SIG-M5 treated with dmso at 0.1 percent for 504 hours (cell line): Measurements from ENCODE around the gene PAPOLB.

Experiments used
- DNase-seq: peaks from one replicate; lab custom pipeline; 2025; ENCODE audit not compliant: unreplicated experiment; lab: John Stamatoyannopoulos, UW

Gene PAPOLB

DNA sequence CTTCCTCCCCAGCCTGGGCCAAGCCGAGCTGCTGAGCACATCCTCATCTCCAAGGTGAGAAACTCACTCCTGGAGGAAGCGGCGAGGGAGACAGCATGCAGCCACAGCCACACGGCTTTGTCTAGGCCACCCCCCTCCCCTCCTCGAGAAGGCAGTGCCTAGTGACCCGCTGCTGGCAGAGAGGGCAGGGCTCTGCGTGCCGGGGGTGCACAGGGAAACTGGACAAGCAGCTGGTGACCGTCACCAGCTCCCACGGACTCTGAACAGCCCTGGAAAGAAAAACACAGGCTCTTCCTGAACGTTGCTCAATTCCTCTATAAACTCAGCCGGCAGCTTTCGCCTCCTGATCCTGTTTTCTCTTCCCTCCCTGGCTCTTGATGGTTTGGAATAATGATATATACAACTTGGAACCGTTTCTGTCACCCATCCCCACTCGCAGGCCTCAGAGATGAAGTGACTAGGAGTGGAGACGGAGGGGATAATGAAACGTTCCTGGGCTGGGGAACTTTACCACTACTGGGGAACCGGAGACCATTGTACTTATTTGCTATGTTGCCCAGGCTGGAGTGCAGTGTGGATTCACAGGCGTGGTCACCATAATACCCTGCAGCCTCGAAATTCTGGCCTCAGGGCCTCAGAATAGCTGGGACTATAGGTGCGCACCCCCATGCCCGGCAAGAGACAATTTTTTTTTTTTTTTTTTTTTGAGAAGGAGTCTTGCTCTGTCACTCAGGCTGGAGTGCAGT is 19.3 kb downstream of the PAPOLB start:
- DNase-seq: no peak

- DNase-seq: no peak
Observed at GRCh38 chr7:4841836-4842235, 20.0 kb downstream of the PAPOLB start.

DNA sequence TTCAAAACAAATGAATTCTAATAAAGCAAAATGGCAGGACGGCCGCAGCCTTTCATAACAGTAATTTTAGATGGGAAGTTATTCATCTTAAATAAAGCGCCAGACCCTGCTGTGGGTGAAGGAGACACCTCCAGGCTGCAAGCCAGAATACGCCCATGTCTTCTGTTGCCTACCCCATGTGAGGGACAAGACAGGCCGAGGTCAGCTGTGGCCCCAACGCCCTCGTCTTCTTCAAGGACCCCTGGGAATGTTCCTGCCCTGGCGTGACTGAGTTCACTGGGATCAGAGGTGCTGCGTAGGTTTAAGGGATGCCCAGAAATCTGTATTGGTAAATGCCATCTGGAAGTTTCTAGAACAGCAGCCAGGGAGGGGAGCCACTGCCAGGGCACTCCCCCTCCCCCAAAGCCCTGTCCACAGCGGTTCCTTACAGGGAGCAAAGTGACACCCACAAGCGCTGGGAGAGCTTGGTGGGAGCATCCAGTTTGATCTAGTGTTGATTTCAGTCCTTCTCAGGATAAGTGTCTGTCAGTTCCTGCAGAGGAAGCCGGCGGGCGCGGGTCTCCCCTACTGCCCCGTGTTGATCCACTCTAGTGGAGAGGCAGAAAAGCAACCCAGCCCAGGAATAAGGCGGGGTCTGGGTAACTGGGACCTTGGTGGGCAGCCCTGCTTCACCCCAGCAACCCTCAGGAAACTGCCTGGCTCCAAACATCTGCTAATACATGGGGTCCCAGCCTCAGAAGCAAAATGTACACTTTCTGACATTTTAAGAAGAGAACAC is 20.6 kb downstream of the PAPOLB start:
- no peak for DNase-seq

- no peak for DNase-seq
Observed at GRCh38 chr7:4840079-4840501, 21.7 kb downstream of the PAPOLB start.

- no peak for DNase-seq
Observed at GRCh38 chr7:4838626-4839334, 23.1 kb downstream of the PAPOLB start.

DNA sequence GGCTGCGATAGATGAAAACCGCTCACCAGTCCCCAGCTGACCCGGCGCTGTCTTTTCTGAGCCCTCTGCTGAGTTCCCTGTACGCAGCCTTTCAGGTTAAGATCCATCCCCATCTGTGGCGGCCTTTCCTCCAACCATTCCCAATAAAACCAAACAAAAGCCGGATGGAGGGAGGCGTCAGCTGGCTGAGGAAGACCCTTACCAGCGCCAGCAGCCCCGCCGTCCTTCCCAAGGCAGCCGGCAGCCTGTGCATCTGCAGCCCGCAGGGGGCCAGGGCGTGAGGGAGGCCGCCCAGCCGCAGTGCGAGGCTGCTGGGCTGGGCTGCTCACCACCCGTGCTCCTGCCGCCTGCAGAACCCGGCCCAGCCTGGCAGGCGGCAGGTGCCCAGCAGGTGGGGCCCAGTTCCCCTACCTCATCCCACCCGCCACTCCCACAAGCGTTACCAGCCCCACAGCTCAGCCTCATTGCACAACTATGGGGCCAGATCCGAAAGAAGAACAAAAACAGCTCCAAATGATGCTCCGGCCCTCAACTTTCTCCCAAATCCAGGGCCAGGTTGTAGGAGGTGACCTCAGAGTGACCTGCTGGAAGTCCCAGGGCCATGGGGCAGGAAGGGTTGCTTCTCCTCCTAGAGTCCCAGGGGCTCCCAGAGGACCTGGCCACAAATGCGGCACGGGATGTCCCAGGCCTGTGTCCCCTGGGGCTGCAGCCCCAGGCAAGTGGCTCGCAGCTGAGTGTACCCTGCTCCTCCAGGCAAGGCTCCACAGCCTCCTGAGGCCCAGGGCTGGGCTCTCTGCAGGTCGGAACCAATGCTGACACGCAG is 23.8 kb downstream of the PAPOLB start:
- DNase-seq: no peak

GRCh38 chr7:4837041-4837802 is 24.6 kb downstream of the PAPOLB start:
- no peak for DNase-seq

DNA sequence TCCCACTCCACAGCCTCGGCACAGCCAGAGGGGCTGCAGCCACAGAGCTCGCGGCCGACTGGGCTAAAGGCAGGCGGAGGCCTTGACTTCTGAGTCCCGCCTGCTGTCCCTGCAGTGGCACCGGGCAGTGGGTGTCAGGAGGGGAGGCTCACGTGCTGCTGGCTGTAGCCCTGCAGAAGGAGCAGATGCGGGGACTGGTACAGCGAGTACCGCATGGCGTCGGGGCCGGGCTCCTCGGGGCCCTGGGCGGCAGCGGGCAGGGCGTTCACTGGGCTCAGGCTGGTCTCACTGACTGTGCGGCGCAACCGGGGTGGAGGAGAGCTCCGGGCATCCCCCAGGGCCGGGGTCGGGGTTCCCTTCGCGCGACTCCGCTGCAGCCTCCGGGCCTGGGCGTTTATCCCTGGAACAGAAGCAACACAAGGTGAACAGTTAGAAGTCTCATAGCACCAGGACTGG is 25.6 kb downstream of the PAPOLB start:
- no peak for DNase-seq

GRCh38 chr7:4835398-4836205 is 26.2 kb downstream of the PAPOLB start:
- DNase-seq: no peak

- no peak for DNase-seq
Observed at GRCh38 chr7:4834601-4835397, 27.0 kb downstream of the PAPOLB start.

GRCh38 chr7:4833691-4834600 is 27.9 kb downstream of the PAPOLB start:
- no peak for DNase-seq

DNA sequence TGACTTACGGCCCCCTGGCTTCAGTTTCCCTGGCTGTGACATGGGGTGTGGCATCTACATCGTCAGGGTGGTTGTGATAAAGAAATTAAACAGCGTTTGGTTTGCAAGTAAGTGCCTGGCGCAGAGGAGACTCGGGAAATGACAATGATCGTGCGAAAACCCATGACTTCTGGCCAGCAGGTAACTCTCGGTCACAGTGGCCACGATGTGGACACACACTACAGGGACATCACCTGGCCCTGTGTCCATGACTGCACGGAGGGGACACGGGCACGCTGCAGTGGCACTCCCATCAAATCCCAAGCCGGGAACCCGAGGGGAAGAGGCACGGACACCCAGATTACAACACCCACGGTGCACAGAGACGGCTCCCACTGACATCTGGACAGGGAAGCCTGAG is 28.7 kb downstream of the PAPOLB start:
- DNase-seq: no peak

- no peak for DNase-seq
Observed at GRCh38 chr7:4832711-4833110, 29.1 kb downstream of the PAPOLB start.

DNA sequence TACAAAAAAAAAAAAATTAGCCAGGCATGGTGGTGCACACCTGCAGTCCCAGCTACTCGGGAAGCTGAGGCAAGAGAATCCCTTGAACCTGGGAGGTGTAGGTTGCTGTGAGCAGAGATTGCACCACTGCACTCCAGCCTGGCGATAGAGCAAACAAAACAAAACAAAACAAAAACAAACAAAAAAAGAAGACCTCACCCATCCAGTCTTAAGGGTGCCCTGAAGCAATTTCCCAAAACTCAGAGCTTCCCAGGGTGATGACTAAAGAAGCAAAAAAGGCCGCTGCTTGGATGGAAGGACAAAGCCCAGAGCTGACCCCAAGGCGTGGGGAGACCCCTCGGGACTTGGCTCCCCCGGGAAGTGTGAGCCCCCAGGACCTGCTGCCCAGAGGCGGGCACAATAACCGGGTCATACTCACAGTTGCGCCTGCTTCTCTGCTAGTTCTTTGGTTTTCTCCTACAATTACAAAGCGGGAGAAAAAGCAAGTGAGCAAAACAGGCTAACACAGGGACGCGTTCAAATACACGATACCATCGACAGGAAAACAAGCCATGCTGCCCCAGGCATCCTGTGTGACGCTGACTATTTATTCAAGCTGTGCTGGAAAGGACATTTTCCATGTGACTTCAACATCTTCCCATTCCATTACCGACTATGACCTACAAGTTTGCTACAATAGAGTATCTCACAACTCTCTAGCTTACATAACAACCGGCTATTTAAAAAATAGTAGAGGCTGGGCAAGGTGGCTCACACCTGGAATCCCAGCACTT is 29.9 kb downstream of the PAPOLB start:
- DNase-seq: peak; percentile 54

DNA sequence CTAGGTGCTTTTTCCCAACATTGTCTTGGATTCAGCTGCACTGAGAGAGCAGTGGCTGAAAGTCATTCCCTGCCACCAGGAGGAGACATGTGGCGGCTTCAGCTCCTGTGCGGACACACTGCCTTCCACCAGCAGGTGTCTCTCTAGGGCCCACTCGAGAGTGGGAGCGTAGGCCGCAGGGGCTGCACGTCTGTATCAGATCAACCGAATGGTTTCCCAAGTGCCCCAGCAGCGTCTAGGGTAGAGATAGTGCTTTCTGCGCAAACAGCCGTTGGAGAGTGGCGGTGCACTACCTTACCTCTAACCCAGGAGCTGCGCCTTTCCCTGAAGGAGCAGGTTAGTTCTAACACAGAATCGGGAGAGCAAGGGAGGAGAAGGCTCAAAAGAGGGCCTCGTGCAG is 31.7 kb downstream of the PAPOLB start:
- no peak for DNase-seq

GRCh38 chr7:4828720-4829383 is 33.0 kb downstream of the PAPOLB start:
- DNase-seq: no peak
